Measurements from ENCODE around the gene METTL25B.

Gene METTL25B

GRCh38 chr1:156727926-156728598 lies at the start of gene METTL25B:
Gene METTL25B, plus strand, starts transcription at chr1:156728469. Its CDS starts 636 bp downstream, at chr1:156729105.
- peak within 1 kb of the TSS; percentile 89 to 100 for H3K4me3 ChIP-seq (ENCODE audit: low read length in 2 of 2)
- peaks cover 35 to 36% of the 10 kb centered on the region in 2 donors for H3K4me1 ChIP-seq (ENCODE audit: control insufficient read depth in 2 of 2, insufficient read depth in 2 of 2, low read length in 2 of 2)
- peak within 1 kb of the TSS; percentile 87 to 96 for H3K27ac ChIP-seq (ENCODE audit: low read depth in 2 of 2, low read length in 2 of 2)
- no peaks in the 10 kb centered on the region for H3K9me3 ChIP-seq (ENCODE audit: control insufficient read depth in 2 of 2, low read length in 2 of 2)
- peak within 1 kb of the TSS; percentile 95 to 99 for H3K9ac ChIP-seq (ENCODE audit: low read depth in 1 of 2, low read length in 2 of 2)
- peaks cover 29 to 34% of the 10 kb centered on the region in 2 donors for H3K36me3 ChIP-seq (ENCODE audit: control insufficient read depth in 2 of 2, insufficient read depth in 2 of 2, low read length in 2 of 2)
- no peaks in the 10 kb centered on the region for H3K27me3 ChIP-seq (ENCODE audit: control insufficient read depth in 2 of 2, insufficient read depth in 2 of 2, low read length in 2 of 2)

GRCh38 chr1:156680056-156680455 lies 48.2 kb upstream of the METTL25B start:
- no peaks in the 10 kb centered on the region for H3K9me3 ChIP-seq (ENCODE audit: control insufficient read depth in 2 of 2, low read length in 2 of 2)
- H3K4me3 ChIP-seq (ENCODE audit: low read length in 2 of 2): no peak overlapping the region
- H3K27me3 ChIP-seq (ENCODE audit: control insufficient read depth in 2 of 2, insufficient read depth in 2 of 2, low read length in 2 of 2): peaks cover 32 to 44% of the 10 kb centered on the region in 2 donors
- peaks cover 4 to 7% of the 10 kb centered on the region in 2 donors for H3K4me1 ChIP-seq (ENCODE audit: control insufficient read depth in 2 of 2, insufficient read depth in 2 of 2, low read length in 2 of 2)
- no peak overlapping the region for H3K9ac ChIP-seq (ENCODE audit: low read depth in 1 of 2, low read length in 2 of 2)
- no peaks in the 10 kb centered on the region for H3K36me3 ChIP-seq (ENCODE audit: control insufficient read depth in 2 of 2, insufficient read depth in 2 of 2, low read length in 2 of 2)
- H3K27ac ChIP-seq (ENCODE audit: low read depth in 2 of 2, low read length in 2 of 2): no peak overlapping the region

- Histone ChIP-seq H3K4me1 (ENCODE audit: control insufficient read depth in 2 of 2, insufficient read depth in 2 of 2, low read length in 2 of 2) (peaks cover 4 to 7% of the 10 kb centered on the region in 2 donors), H3K9ac (ENCODE audit: low read depth in 1 of 2, low read length in 2 of 2) (no peak overlapping the region), H3K27me3 (ENCODE audit: control insufficient read depth in 2 of 2, insufficient read depth in 2 of 2, low read length in 2 of 2) (peaks cover 32 to 35% of the 10 kb centered on the region in 2 donors), H3K9me3 (ENCODE audit: control insufficient read depth in 2 of 2, low read length in 2 of 2) (no peaks in the 10 kb centered on the region), H3K36me3 (ENCODE audit: control insufficient read depth in 2 of 2, insufficient read depth in 2 of 2, low read length in 2 of 2) (no peaks in the 10 kb centered on the region), H3K4me3 (ENCODE audit: low read length in 2 of 2) (no peak overlapping the region), H3K27ac (ENCODE audit: low read depth in 2 of 2, low read length in 2 of 2) (no peak overlapping the region)
Observed at GRCh38 chr1:156681196-156681960, 46.9 kb upstream of the METTL25B start.

GRCh38 chr1:156682166-156682890 lies 45.9 kb upstream of the METTL25B start:
- Histone ChIP-seq H3K4me3 (ENCODE audit: low read length in 2 of 2) (no peak overlapping the region), H3K36me3 (ENCODE audit: control insufficient read depth in 2 of 2, insufficient read depth in 2 of 2, low read length in 2 of 2) (no peaks in the 10 kb centered on the region), H3K4me1 (ENCODE audit: control insufficient read depth in 2 of 2, insufficient read depth in 2 of 2, low read length in 2 of 2) (peaks cover 2% of the 10 kb centered on the region in 2 donors), H3K27me3 (ENCODE audit: control insufficient read depth in 2 of 2, insufficient read depth in 2 of 2, low read length in 2 of 2) (peaks cover 30 to 33% of the 10 kb centered on the region in 2 donors), H3K9ac (ENCODE audit: low read depth in 1 of 2, low read length in 2 of 2) (no peak overlapping the region), H3K27ac (ENCODE audit: low read depth in 2 of 2, low read length in 2 of 2) (no peak overlapping the region), H3K9me3 (ENCODE audit: control insufficient read depth in 2 of 2, low read length in 2 of 2) (no peaks in the 10 kb centered on the region)

- Histone ChIP-seq H3K27me3 (ENCODE audit: control insufficient read depth in 2 of 2, insufficient read depth in 2 of 2, low read length in 2 of 2) (peaks cover 16 to 19% of the 10 kb centered on the region in 2 donors), H3K36me3 (ENCODE audit: control insufficient read depth in 2 of 2, insufficient read depth in 2 of 2, low read length in 2 of 2) (no peaks in the 10 kb centered on the region), H3K9me3 (ENCODE audit: control insufficient read depth in 2 of 2, low read length in 2 of 2) (no peaks in the 10 kb centered on the region), H3K4me1 (ENCODE audit: control insufficient read depth in 2 of 2, insufficient read depth in 2 of 2, low read length in 2 of 2) (no peaks in the 10 kb centered on the region), H3K4me3 (ENCODE audit: low read length in 2 of 2) (no peak overlapping the region), H3K9ac (ENCODE audit: low read depth in 1 of 2, low read length in 2 of 2) (no peak overlapping the region), H3K27ac (ENCODE audit: low read depth in 2 of 2, low read length in 2 of 2) (no peak overlapping the region)
Observed at GRCh38 chr1:156684227-156684782, 44.0 kb upstream of the METTL25B start.

- no peak overlapping the region for H3K9ac ChIP-seq (ENCODE audit: low read depth in 1 of 2, low read length in 2 of 2)
- H3K36me3 ChIP-seq (ENCODE audit: control insufficient read depth in 2 of 2, insufficient read depth in 2 of 2, low read length in 2 of 2): no peaks in the 10 kb centered on the region
- peak overlapping the region in 1 of 2 donors; percentile 20 for H3K4me3 ChIP-seq (ENCODE audit: low read length in 2 of 2)
- no peaks in the 10 kb centered on the region for H3K9me3 ChIP-seq (ENCODE audit: control insufficient read depth in 2 of 2, low read length in 2 of 2)
- peaks cover 29 to 39% of the 10 kb centered on the region in 2 donors for H3K27me3 ChIP-seq (ENCODE audit: control insufficient read depth in 2 of 2, insufficient read depth in 2 of 2, low read length in 2 of 2)
- H3K27ac ChIP-seq (ENCODE audit: low read depth in 2 of 2, low read length in 2 of 2): no peak overlapping the region
- H3K4me1 ChIP-seq (ENCODE audit: control insufficient read depth in 2 of 2, insufficient read depth in 2 of 2, low read length in 2 of 2): peaks cover 0 to 17% of the 10 kb centered on the region in 2 donors
Observed at GRCh38 chr1:156689035-156689952, 39.0 kb upstream of the METTL25B start.

- Histone ChIP-seq H3K36me3 (ENCODE audit: control insufficient read depth in 2 of 2, insufficient read depth in 2 of 2, low read length in 2 of 2) (no peaks in the 10 kb centered on the region), H3K9me3 (ENCODE audit: control insufficient read depth in 2 of 2, low read length in 2 of 2) (no peaks in the 10 kb centered on the region), H3K4me3 (ENCODE audit: low read length in 2 of 2) (no peak overlapping the region), H3K27me3 (ENCODE audit: control insufficient read depth in 2 of 2, insufficient read depth in 2 of 2, low read length in 2 of 2) (peaks cover 27 to 34% of the 10 kb centered on the region in 2 donors), H3K4me1 (ENCODE audit: control insufficient read depth in 2 of 2, insufficient read depth in 2 of 2, low read length in 2 of 2) (peaks cover 0 to 21% of the 10 kb centered on the region in 2 donors), H3K9ac (ENCODE audit: low read depth in 1 of 2, low read length in 2 of 2) (no peak overlapping the region), H3K27ac (ENCODE audit: low read depth in 2 of 2, low read length in 2 of 2) (no peak overlapping the region)
Observed at GRCh38 chr1:156689953-156690674, 38.2 kb upstream of the METTL25B start.

- Histone ChIP-seq H3K27ac (ENCODE audit: low read depth in 2 of 2, low read length in 2 of 2) (no peak overlapping the region), H3K9ac (ENCODE audit: low read depth in 1 of 2, low read length in 2 of 2) (no peak overlapping the region), H3K4me3 (ENCODE audit: low read length in 2 of 2) (no peak overlapping the region), H3K27me3 (ENCODE audit: control insufficient read depth in 2 of 2, insufficient read depth in 2 of 2, low read length in 2 of 2) (peaks cover 27 to 34% of the 10 kb centered on the region in 2 donors), H3K9me3 (ENCODE audit: control insufficient read depth in 2 of 2, low read length in 2 of 2) (no peaks in the 10 kb centered on the region), H3K4me1 (ENCODE audit: control insufficient read depth in 2 of 2, insufficient read depth in 2 of 2, low read length in 2 of 2) (peaks cover 0 to 21% of the 10 kb centered on the region in 2 donors), H3K36me3 (ENCODE audit: control insufficient read depth in 2 of 2, insufficient read depth in 2 of 2, low read length in 2 of 2) (no peaks in the 10 kb centered on the region)
Observed at GRCh38 chr1:156690675-156691036, 37.6 kb upstream of the METTL25B start.

- H3K27me3 ChIP-seq (ENCODE audit: control insufficient read depth in 2 of 2, insufficient read depth in 2 of 2, low read length in 2 of 2): peaks cover 27 to 34% of the 10 kb centered on the region in 2 donors
- H3K9me3 ChIP-seq (ENCODE audit: control insufficient read depth in 2 of 2, low read length in 2 of 2): no peaks in the 10 kb centered on the region
- H3K9ac ChIP-seq (ENCODE audit: low read depth in 1 of 2, low read length in 2 of 2): no peak overlapping the region
- no peak overlapping the region for H3K4me3 ChIP-seq (ENCODE audit: low read length in 2 of 2)
- no peak overlapping the region for H3K27ac ChIP-seq (ENCODE audit: low read depth in 2 of 2, low read length in 2 of 2)
- H3K36me3 ChIP-seq (ENCODE audit: control insufficient read depth in 2 of 2, insufficient read depth in 2 of 2, low read length in 2 of 2): no peaks in the 10 kb centered on the region
- H3K4me1 ChIP-seq (ENCODE audit: control insufficient read depth in 2 of 2, insufficient read depth in 2 of 2, low read length in 2 of 2): peaks cover 0 to 21% of the 10 kb centered on the region in 2 donors
Observed at GRCh38 chr1:156691191-156691590, 37.1 kb upstream of the METTL25B start.
